ENCODE measurements around the gene PIGR.
A peak's percentile ranks its signal among the peaks of the same experiment; 100 is the strongest.

The PIGR gene

DNA sequence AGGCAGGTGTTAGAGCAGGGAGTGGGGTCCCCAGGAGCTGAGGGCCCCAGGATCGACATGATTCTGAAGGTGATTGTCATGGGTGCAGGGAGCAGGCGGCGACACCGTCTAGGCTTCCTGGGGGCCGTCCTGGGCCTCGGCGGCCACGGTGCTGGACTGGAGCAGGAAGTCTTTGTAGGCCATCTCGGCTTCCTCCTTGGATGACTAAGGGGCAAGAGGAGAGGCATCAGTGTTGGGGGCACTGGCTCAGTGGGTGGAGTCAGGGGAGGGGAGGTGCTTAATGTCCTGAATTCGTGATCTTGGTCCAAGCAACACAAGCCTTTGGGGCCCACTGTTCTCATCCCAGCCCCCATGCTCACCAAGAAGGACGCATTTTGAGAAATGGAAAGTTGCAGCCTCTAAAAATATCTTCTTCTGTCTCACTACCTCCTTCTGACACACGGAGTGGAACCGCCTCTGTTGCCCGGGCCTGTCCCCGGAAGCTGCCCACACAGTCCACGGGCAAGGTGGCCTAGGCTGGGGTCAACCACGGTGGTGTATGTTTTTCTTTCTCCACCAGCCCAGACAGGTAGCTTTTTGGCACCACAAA, 16.0 kb downstream of the PIGR start:
- no peak overlapping the region for H3K4me2 ChIP-seq (ENCODE audit: insufficient read depth, low read length)
- H3K36me3 ChIP-seq (ENCODE audit: insufficient read depth, low read length): no peaks in the 10 kb centered on the region
- H3K9ac ChIP-seq (ENCODE audit: low read depth, low read length): no peak overlapping the region

DNA sequence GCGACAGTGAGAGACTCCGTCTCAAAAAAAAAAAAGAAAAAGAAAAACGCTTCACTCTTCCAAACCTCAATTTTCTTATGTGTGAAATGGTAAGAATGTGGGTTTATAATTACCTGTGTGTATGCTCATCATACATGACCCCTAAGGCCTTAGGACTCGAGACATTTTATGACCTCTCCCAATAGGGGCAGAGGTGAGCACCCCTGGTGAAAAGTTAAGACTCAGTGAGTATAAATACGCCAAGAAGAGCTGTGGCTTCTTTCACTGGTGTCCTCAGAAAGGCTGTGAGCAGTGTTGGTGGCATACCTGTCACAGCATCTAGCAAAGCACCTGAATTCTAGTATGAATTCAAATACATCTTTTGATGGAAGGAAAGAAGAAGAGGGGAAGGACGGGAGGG, 16.7 kb downstream of the PIGR start:
- DNase-seq (no peak), ATAC-seq (ENCODE audit: insufficient read depth, low read depth) (no peak)
- no peaks in the 10 kb centered on the region for H3K36me3 ChIP-seq (ENCODE audit: insufficient read depth, low read length)
- H3K4me1 ChIP-seq (ENCODE audit: insufficient read depth, low read length): peaks cover 3% of the 10 kb centered on the region; the same call in 1 of the 2 replicates
- H3K9ac ChIP-seq (ENCODE audit: low read depth, low read length): no peak overlapping the region
- H3K27ac ChIP-seq (ENCODE audit: low read length): no peak overlapping the region
- TF ChIP-seq, protein P1, sequence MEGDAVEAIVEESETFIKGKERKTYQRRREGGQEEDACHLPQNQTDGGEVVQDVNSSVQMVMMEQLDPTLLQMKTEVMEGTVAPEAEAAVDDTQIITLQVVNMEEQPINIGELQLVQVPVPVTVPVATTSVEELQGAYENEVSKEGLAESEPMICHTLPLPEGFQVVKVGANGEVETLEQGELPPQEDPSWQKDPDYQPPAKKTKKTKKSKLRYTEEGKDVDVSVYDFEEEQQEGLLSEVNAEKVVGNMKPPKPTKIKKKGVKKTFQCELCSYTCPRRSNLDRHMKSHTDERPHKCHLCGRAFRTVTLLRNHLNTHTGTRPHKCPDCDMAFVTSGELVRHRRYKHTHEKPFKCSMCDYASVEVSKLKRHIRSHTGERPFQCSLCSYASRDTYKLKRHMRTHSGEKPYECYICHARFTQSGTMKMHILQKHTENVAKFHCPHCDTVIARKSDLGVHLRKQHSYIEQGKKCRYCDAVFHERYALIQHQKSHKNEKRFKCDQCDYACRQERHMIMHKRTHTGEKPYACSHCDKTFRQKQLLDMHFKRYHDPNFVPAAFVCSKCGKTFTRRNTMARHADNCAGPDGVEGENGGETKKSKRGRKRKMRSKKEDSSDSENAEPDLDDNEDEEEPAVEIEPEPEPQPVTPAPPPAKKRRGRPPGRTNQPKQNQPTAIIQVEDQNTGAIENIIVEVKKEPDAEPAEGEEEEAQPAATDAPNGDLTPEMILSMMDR (IDR thresholded peaks at IDR 0.05; ENCODE audit: borderline replicate concordance, extremely low read depth, low read length, poor library complexity, severe bottlenecking): no peak
- TF ChIP-seq EZH2 (IDR thresholded peaks at IDR 0.05; ENCODE audit: borderline replicate concordance, low read depth, low read length, severe bottlenecking): no peak
- H2AFZ ChIP-seq (ENCODE audit: low read depth, low read length): no peak overlapping the region
- H3K4me2 ChIP-seq (ENCODE audit: insufficient read depth, low read length): no peak overlapping the region
- no peaks in the 10 kb centered on the region for H3K79me2 ChIP-seq (ENCODE audit: insufficient read depth, low read length)
- H3K9me3 ChIP-seq (ENCODE audit: insufficient read depth, low read length, severe bottlenecking): no peaks in the 10 kb centered on the region
- H3K27me3 ChIP-seq (ENCODE audit: insufficient read depth, low read length, poor library complexity): no peaks in the 10 kb centered on the region
- H3K4me3 ChIP-seq (ENCODE audit: low read depth in 1 of 2, low read length in 2 of 2): no peak overlapping the region
- H4K20me1 ChIP-seq (ENCODE audit: insufficient read depth, low read length): no peaks in the 10 kb centered on the region

More for the DNA sequence above, 16.0 kb downstream of the PIGR start:
- no peaks in the 10 kb centered on the region for H3K9me3 ChIP-seq (ENCODE audit: insufficient read depth, low read length, severe bottlenecking)
- no peak overlapping the region for H2AFZ ChIP-seq (ENCODE audit: low read depth, low read length)
- DNase-seq: no peak
- H4K20me1 ChIP-seq (ENCODE audit: insufficient read depth, low read length): no peaks in the 10 kb centered on the region
- H3K27ac ChIP-seq (ENCODE audit: low read length): peak overlapping the region; percentile 18; the same call in 1 of the 2 replicates
- no peaks in the 10 kb centered on the region for H3K27me3 ChIP-seq (ENCODE audit: insufficient read depth, low read length, poor library complexity)
- no peak overlapping the region for H3K4me3 ChIP-seq (ENCODE audit: low read depth in 1 of 2, low read length in 2 of 2)
- H3K79me2 ChIP-seq (ENCODE audit: insufficient read depth, low read length): no peaks in the 10 kb centered on the region
- ATAC-seq (ENCODE audit: insufficient read depth, low read depth): no peak
- TF ChIP-seq EZH2 (IDR thresholded peaks at IDR 0.05; ENCODE audit: borderline replicate concordance, low read depth, low read length, severe bottlenecking): no peak
- H3K4me1 ChIP-seq (ENCODE audit: insufficient read depth, low read length): no peaks in the 10 kb centered on the region

DNA sequence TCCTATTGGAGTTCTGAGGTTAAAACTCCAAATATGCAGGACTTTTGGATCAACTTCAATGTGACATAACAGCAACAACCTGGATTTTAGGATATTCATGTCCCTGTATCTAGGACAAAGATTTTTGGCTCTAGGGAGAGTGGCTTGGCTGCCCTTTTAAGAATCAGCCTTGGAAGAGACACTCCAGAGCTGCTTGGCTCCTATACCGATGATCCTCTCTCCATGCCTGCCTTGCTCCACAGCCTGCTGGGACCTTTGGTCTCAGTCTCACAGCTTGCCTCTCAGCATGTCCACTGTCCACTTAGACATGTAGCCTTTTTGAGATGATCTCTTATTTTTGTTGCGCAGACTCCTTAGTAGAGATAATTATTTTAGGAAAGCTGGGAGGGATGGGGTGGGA, 20.0 kb downstream of the PIGR start:
- ATAC-seq (ENCODE audit: insufficient read depth, low read depth) (no peak), DNase-seq (no peak)
- Histone ChIP-seq H2AFZ (ENCODE audit: low read depth, low read length) (no peak overlapping the region), H3K79me2 (ENCODE audit: insufficient read depth, low read length) (peaks cover 3% of the 10 kb centered on the region), H3K4me2 (ENCODE audit: insufficient read depth, low read length) (no peak overlapping the region), H3K36me3 (ENCODE audit: insufficient read depth, low read length) (no peaks in the 10 kb centered on the region), H3K9ac (ENCODE audit: low read depth, low read length) (no peak overlapping the region), H3K27me3 (ENCODE audit: insufficient read depth, low read length, poor library complexity) (no peaks in the 10 kb centered on the region), H3K9me3 (ENCODE audit: insufficient read depth, low read length, severe bottlenecking) (no peaks in the 10 kb centered on the region), H3K4me3 (ENCODE audit: low read depth in 1 of 2, low read length in 2 of 2) (no peak overlapping the region), H3K27ac (ENCODE audit: low read length) (peak overlapping the region; percentile 8; the same call in 1 of the 2 replicates), H4K20me1 (ENCODE audit: insufficient read depth, low read length) (no peaks in the 10 kb centered on the region), H3K4me1 (ENCODE audit: insufficient read depth, low read length) (peaks cover 36% of the 10 kb centered on the region)
- TF ChIP-seq, protein P1 (IDR thresholded peaks at IDR 0.05; ENCODE audit: borderline replicate concordance, extremely low read depth, low read length, poor library complexity, severe bottlenecking): no peak
- TF ChIP-seq EZH2 (IDR thresholded peaks at IDR 0.05; ENCODE audit: borderline replicate concordance, low read depth, low read length, severe bottlenecking): no peak

DNA sequence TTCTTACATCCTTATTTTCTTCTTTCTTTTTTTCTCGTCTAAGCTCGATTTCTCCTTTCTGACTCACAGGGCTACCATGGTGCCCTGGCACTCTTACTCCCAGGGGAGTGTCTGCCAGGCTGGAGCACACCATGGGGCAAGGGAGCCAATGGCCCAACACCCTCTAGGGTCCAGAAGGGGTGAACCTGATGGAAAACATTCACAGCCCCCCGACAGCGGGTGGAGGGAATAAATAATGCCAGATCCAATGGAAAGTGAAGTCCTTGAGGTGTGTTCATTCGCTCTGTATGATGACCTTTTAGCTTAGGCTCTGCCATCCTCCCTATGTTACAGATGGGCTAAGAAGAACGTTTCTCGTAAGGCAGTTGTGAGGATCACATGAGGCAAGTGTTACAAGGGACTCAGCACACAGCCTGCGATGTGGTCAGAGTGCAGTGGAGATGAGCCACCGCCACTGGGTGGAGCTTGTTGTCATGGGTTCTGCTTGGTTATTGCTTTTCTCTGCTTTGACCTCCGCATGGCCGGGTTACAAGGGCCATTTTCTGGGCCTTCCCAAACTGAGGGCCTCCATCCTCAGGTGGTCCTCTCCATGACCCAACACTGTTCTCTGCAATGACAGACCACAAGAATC, 21.0 kb downstream of the PIGR start:
- Histone ChIP-seq H3K4me3 (ENCODE audit: low read depth in 1 of 2, low read length in 2 of 2) (no peak overlapping the region), H4K20me1 (ENCODE audit: insufficient read depth, low read length) (no peaks in the 10 kb centered on the region), H3K27me3 (ENCODE audit: insufficient read depth, low read length, poor library complexity) (no peaks in the 10 kb centered on the region), H3K4me1 (ENCODE audit: insufficient read depth, low read length) (peaks cover 46% of the 10 kb centered on the region), H3K4me2 (ENCODE audit: insufficient read depth, low read length) (no peak overlapping the region), H3K79me2 (ENCODE audit: insufficient read depth, low read length) (peaks cover 14% of the 10 kb centered on the region), H3K27ac (ENCODE audit: low read length) (peak overlapping the region; percentile 99), H3K9ac (ENCODE audit: low read depth, low read length) (no peak overlapping the region), H3K36me3 (ENCODE audit: insufficient read depth, low read length) (peaks cover 3% of the 10 kb centered on the region; the same call in 1 of the 2 replicates), H3K9me3 (ENCODE audit: insufficient read depth, low read length, severe bottlenecking) (no peaks in the 10 kb centered on the region), H2AFZ (ENCODE audit: low read depth, low read length) (no peak overlapping the region)
- DNase-seq (peak; percentile 32), ATAC-seq (ENCODE audit: insufficient read depth, low read depth) (no peak)
- TF ChIP-seq, protein P1 (IDR thresholded peaks at IDR 0.05; ENCODE audit: borderline replicate concordance, extremely low read depth, low read length, poor library complexity, severe bottlenecking): peak; percentile 53
- TF ChIP-seq EZH2 (IDR thresholded peaks at IDR 0.05; ENCODE audit: borderline replicate concordance, low read depth, low read length, severe bottlenecking): no peak

Data from DND-41 (cell line).